IPS-18a (cell line): ENCODE results near the gene ACOX1.

Experiments used
- H3K27ac ChIP-seq: one replicate; pipeline ENCODE4 v1.5.1; 2013; ENCODE audit warnings: low read length
- H3K27me3 ChIP-seq: one replicate; pipeline ENCODE4 v1.6.1; 2013; ENCODE audit warnings: mild to moderate bottlenecking, low read length; ENCODE audit not compliant: control insufficient read depth, insufficient read depth
- H3K36me3 ChIP-seq: one replicate; pipeline ENCODE4 v1.6.1; 2013; ENCODE audit warnings: low read depth, low read length; ENCODE audit not compliant: control insufficient read depth
- H3K4me1 ChIP-seq: one replicate; pipeline ENCODE4 v1.6.1; 2013; ENCODE audit warnings: low read depth, low read length; ENCODE audit not compliant: control insufficient read depth
- H3K4me3 ChIP-seq: one replicate; pipeline ENCODE4 v1.5.1; 2013; ENCODE audit warnings: low read length
- H3K9ac ChIP-seq: one replicate; pipeline ENCODE4 v1.6.1; 2013; ENCODE audit warnings: mild to moderate bottlenecking, low read length, moderate library complexity
- H3K9me3 ChIP-seq: one replicate; pipeline ENCODE4 v1.6.1; 2013; ENCODE audit warnings: low read depth, low read length; ENCODE audit not compliant: control insufficient read depth

ACOX1 gene

GRCh38 chr17:75978938-75979704 is at the start of gene ACOX1, which contains the start of gene TEN1:
TSS of gene ACOX1 (minus strand) at chr17:75979166. CDS start at chr17:75979073, 93 bp downstream.
TSS of gene TEN1 (plus strand) at chr17:75979240. CDS start at chr17:75986193, 6,953 bp downstream.
- Histone ChIP-seq H3K27me3 (no peaks in the 10 kb centered on the region), H3K9me3 (no peaks in the 10 kb centered on the region), H3K4me1 (peaks cover 20% of the 10 kb centered on the region), H3K9ac (peak within 1 kb of the TSS; percentile 95), H3K36me3 (peaks cover 4% of the 10 kb centered on the region), H3K27ac (peak within 1 kb of the TSS; percentile 85), H3K4me3 (peak within 1 kb of the TSS; percentile 89)

- Histone ChIP-seq H3K9me3 (no peaks in the 10 kb centered on the region), H3K27ac (no peak within 1 kb of the TSS), H3K36me3 (no peaks in the 10 kb centered on the region), H3K9ac (no peak within 1 kb of the TSS), H3K27me3 (no peaks in the 10 kb centered on the region), H3K4me1 (no peaks in the 10 kb centered on the region), H3K4me3 (no peak within 1 kb of the TSS)
These were observed 48.3 kb upstream of the ACOX1 start, which contains the start of gene EVPL for GRCh38 chr17:76027159-76027839. TSS of gene EVPL (minus strand) at chr17:76027306. CDS start at chr17:76027198, 108 bp downstream.

- no peak overlapping the region for H3K27ac ChIP-seq
- H3K4me3 ChIP-seq = no peak overlapping the region
- H3K9ac ChIP-seq = no peak overlapping the region
- no peaks in the 10 kb centered on the region for H3K36me3 ChIP-seq
- H3K4me1 ChIP-seq = no peaks in the 10 kb centered on the region
- no peaks in the 10 kb centered on the region for H3K9me3 ChIP-seq
- H3K27me3 ChIP-seq = no peaks in the 10 kb centered on the region
These were observed 47.8 kb upstream of the ACOX1 start for GRCh38 chr17:76026714-76027158.

GRCh38 chr17:76025294-76025693 is 46.3 kb upstream of the ACOX1 start:
- Histone ChIP-seq H3K27me3 (no peaks in the 10 kb centered on the region), H3K9ac (no peak overlapping the region), H3K4me1 (no peaks in the 10 kb centered on the region), H3K4me3 (no peak overlapping the region), H3K36me3 (no peaks in the 10 kb centered on the region), H3K9me3 (no peaks in the 10 kb centered on the region), H3K27ac (no peak overlapping the region)

GRCh38 chr17:76024353-76024752 is 45.4 kb upstream of the ACOX1 start:
- no peak overlapping the region for H3K27ac ChIP-seq
- H3K9ac ChIP-seq = no peak overlapping the region
- H3K36me3 ChIP-seq = no peaks in the 10 kb centered on the region

GRCh38 chr17:76023900-76024237 is 44.9 kb upstream of the ACOX1 start:
- Histone ChIP-seq H3K27ac (no peak overlapping the region), H3K27me3 (no peaks in the 10 kb centered on the region), H3K9me3 (no peaks in the 10 kb centered on the region), H3K4me3 (no peak overlapping the region), H3K4me1 (no peaks in the 10 kb centered on the region), H3K9ac (no peak overlapping the region), H3K36me3 (no peaks in the 10 kb centered on the region)

More at GRCh38 chr17:76024353-76024752, 45.4 kb upstream of the ACOX1 start:
- Histone ChIP-seq H3K9me3 (no peaks in the 10 kb centered on the region), H3K27me3 (no peaks in the 10 kb centered on the region), H3K4me1 (no peaks in the 10 kb centered on the region), H3K4me3 (no peak overlapping the region)

- H3K4me1 ChIP-seq = no peaks in the 10 kb centered on the region
- no peak overlapping the region for H3K4me3 ChIP-seq
- H3K36me3 ChIP-seq = no peaks in the 10 kb centered on the region
- H3K27ac ChIP-seq = no peak overlapping the region
- H3K27me3 ChIP-seq = no peaks in the 10 kb centered on the region
- H3K9me3 ChIP-seq = no peaks in the 10 kb centered on the region
- H3K9ac ChIP-seq = no peak overlapping the region
These were observed 44.3 kb upstream of the ACOX1 start for GRCh38 chr17:76022973-76023899.

- no peaks in the 10 kb centered on the region for H3K9me3 ChIP-seq
- no peak overlapping the region for H3K27ac ChIP-seq
- H3K27me3 ChIP-seq = no peaks in the 10 kb centered on the region
- H3K4me1 ChIP-seq = no peaks in the 10 kb centered on the region
- H3K36me3 ChIP-seq = no peaks in the 10 kb centered on the region
- no peak overlapping the region for H3K4me3 ChIP-seq
- no peak overlapping the region for H3K9ac ChIP-seq
These were observed 43.3 kb upstream of the ACOX1 start for GRCh38 chr17:76022285-76022684.

- H3K27ac ChIP-seq = no peak overlapping the region
- no peaks in the 10 kb centered on the region for H3K4me1 ChIP-seq
- no peak overlapping the region for H3K4me3 ChIP-seq
- H3K9me3 ChIP-seq = no peaks in the 10 kb centered on the region
- H3K27me3 ChIP-seq = no peaks in the 10 kb centered on the region
- no peaks in the 10 kb centered on the region for H3K36me3 ChIP-seq
- H3K9ac ChIP-seq = no peak overlapping the region
These were observed 41.0 kb upstream of the ACOX1 start for GRCh38 chr17:76019833-76020467.

GRCh38 chr17:76018801-76019200 is 39.8 kb upstream of the ACOX1 start:
- H3K27ac ChIP-seq = no peak overlapping the region
- H3K9me3 ChIP-seq = no peaks in the 10 kb centered on the region
- H3K36me3 ChIP-seq = no peaks in the 10 kb centered on the region
- no peak overlapping the region for H3K9ac ChIP-seq
- peaks cover 3% of the 10 kb centered on the region for H3K4me1 ChIP-seq
- H3K4me3 ChIP-seq = no peak overlapping the region
- no peaks in the 10 kb centered on the region for H3K27me3 ChIP-seq

GRCh38 chr17:76018340-76018680 is 39.3 kb upstream of the ACOX1 start:
- Histone ChIP-seq H3K4me3 (no peak overlapping the region), H3K4me1 (peaks cover 3% of the 10 kb centered on the region), H3K36me3 (no peaks in the 10 kb centered on the region), H3K9me3 (no peaks in the 10 kb centered on the region), H3K27ac (no peak overlapping the region), H3K27me3 (no peaks in the 10 kb centered on the region), H3K9ac (no peak overlapping the region)
